ENCODE measurements around the gene DNM2.
A peak's percentile ranks its signal among the peaks of the same experiment; 100 is the strongest.

The DNM2 gene

GRCh38 chr19:10820173-10820572 is 102.3 kb downstream of the DNM2 start:
- Histone ChIP-seq H3K36me3 (replicated peaks) (peaks cover 25% of the 10 kb centered on the region), H3K4me3 (ENCODE audit: low read depth, low read length) (no peak overlapping the region), H3K27me3 (replicated peaks) (no peaks in the 10 kb centered on the region), H3K27ac (no peak overlapping the region)
- peak; percentile 58 for TF ChIP-seq CTCF (IDR thresholded peaks at IDR 0.05; ENCODE audit: low read depth, low read length, missing control alignments)
- no peak for DNase-seq
- in situ Hi-C loops (cut with HindIII; ENCODE audit: low pct_ligation_motif_present, low sequenced_read_pairs): no loop called here

- DNase-seq: no peak
- Histone ChIP-seq H3K4me3 (ENCODE audit: low read depth, low read length) (no peak overlapping the region), H3K27ac (no peak overlapping the region), H3K27me3 (replicated peaks) (no peaks in the 10 kb centered on the region), H3K36me3 (replicated peaks) (peaks cover 42% of the 10 kb centered on the region)
- in situ Hi-C loops (cut with HindIII; ENCODE audit: low pct_ligation_motif_present, low sequenced_read_pairs): no loop called here
- TF ChIP-seq CTCF (IDR thresholded peaks at IDR 0.05; ENCODE audit: low read depth, low read length, missing control alignments): no peak
These were observed 105.8 kb downstream of the DNM2 start for GRCh38 chr19:10823690-10824089.

- H3K36me3 ChIP-seq (replicated peaks): peaks cover 61% of the 10 kb centered on the region
- in situ Hi-C loops (cut with HindIII; ENCODE audit: low pct_ligation_motif_present, low sequenced_read_pairs): no loop called here
These were observed 108.4 kb downstream of the DNM2 start for GRCh38 chr19:10826231-10826630.

GRCh38 chr19:10826846-10827245 is 109.0 kb downstream of the DNM2 start:
- Histone ChIP-seq H3K36me3 (replicated peaks) (peaks cover 62% of the 10 kb centered on the region), H3K27ac (no peak overlapping the region), H3K27me3 (replicated peaks) (no peaks in the 10 kb centered on the region), H3K4me3 (ENCODE audit: low read depth, low read length) (no peak overlapping the region)
- DNase-seq: no peak
- in situ Hi-C loops (cut with HindIII; ENCODE audit: low pct_ligation_motif_present, low sequenced_read_pairs): no loop called here
- no peak for TF ChIP-seq CTCF (IDR thresholded peaks at IDR 0.05; ENCODE audit: low read depth, low read length, missing control alignments)

More at GRCh38 chr19:10826231-10826630, 108.4 kb downstream of the DNM2 start:
- no peak overlapping the region for H3K4me3 ChIP-seq (ENCODE audit: low read depth, low read length)
- DNase-seq: no peak
- no peak for TF ChIP-seq CTCF (IDR thresholded peaks at IDR 0.05; ENCODE audit: low read depth, low read length, missing control alignments)
- no peaks in the 10 kb centered on the region for H3K27me3 ChIP-seq (replicated peaks)
- no peak overlapping the region for H3K27ac ChIP-seq

- no peak overlapping the region for H3K27ac ChIP-seq
- DNase-seq: no peak
- H3K4me3 ChIP-seq (ENCODE audit: low read depth, low read length): no peak overlapping the region
- no peaks in the 10 kb centered on the region for H3K27me3 ChIP-seq (replicated peaks)
- in situ Hi-C loops (cut with HindIII; ENCODE audit: low pct_ligation_motif_present, low sequenced_read_pairs): no loop called here
- TF ChIP-seq CTCF (IDR thresholded peaks at IDR 0.05; ENCODE audit: low read depth, low read length, missing control alignments): peak; percentile 46
- peaks cover 70% of the 10 kb centered on the region for H3K36me3 ChIP-seq (replicated peaks)
These were observed 111.3 kb downstream of the DNM2 start for GRCh38 chr19:10828981-10829821.

Measured in brain microvascular endothelial cell (primary cell).